ENCODE results near the gene VRK3. TPM values are rescaled to one million over a fixed set of nuclear protein-coding genes. Genes with fewer than 3 reads are reported as not detected.
A peak's percentile ranks its signal among the peaks of the same experiment; 100 is the strongest.

VRK3 gene
- total RNA-seq, 1 donor from 2014 or later: 27.6 TPM

GRCh38 chr19:49999371-50000010 is 25.7 kb downstream of the VRK3 start:
- Histone ChIP-seq H3K4me3 (no peak overlapping the region), H3K9me3 (no peaks in the 10 kb centered on the region), H3K36me3 (peaks cover 61 to 69% of the 10 kb centered on the region in 2 donors), H3K27me3 (no peaks in the 10 kb centered on the region), H3K4me1 (peaks cover 20 to 21% of the 10 kb centered on the region in 2 donors), H3K27ac (no peak overlapping the region)
- TF ChIP-seq CTCF (IDR thresholded peaks at IDR 0.05): no peak
- DNase-seq (ENCODE audit: low spot score in 2 of 2): no peak
- intact Hi-C loops (cut with DNase I): no loop called here

GRCh38 chr19:49997709-49998108 is 27.5 kb downstream of the VRK3 start:
- H3K27ac ChIP-seq: no peak overlapping the region
- no peak overlapping the region for H3K4me3 ChIP-seq
- no peak for DNase-seq (ENCODE audit: low spot score in 2 of 2)
- no peaks in the 10 kb centered on the region for H3K27me3 ChIP-seq
- H3K9me3 ChIP-seq: no peaks in the 10 kb centered on the region
- intact Hi-C loops (cut with DNase I): no loop called here
- TF ChIP-seq CTCF (IDR thresholded peaks at IDR 0.05): no peak
- H3K4me1 ChIP-seq: peaks cover 7 to 8% of the 10 kb centered on the region in 2 donors
- H3K36me3 ChIP-seq: peaks cover 77 to 82% of the 10 kb centered on the region in 2 donors

- intact Hi-C loops (cut with DNase I): loop anchor here (5.0 kb wide), 1 partner anchor 39 kb away; the partner anchor contains the start of genes VRK3 and ZNF473
- H3K36me3 ChIP-seq: peaks cover 59 to 87% of the 10 kb centered on the region in 2 donors
- H3K9me3 ChIP-seq: no peaks in the 10 kb centered on the region
Measured at GRCh38 chr19:49988433-49988832, 36.7 kb downstream of the VRK3 start.

GRCh38 chr19:49988007-49988406 is 37.2 kb downstream of the VRK3 start:
- Histone ChIP-seq H3K4me3 (no peak overlapping the region), H3K27ac (no peak overlapping the region), H3K4me1 (no peaks in the 10 kb centered on the region), H3K27me3 (no peaks in the 10 kb centered on the region), H3K9me3 (no peaks in the 10 kb centered on the region), H3K36me3 (peaks cover 57 to 83% of the 10 kb centered on the region in 2 donors)
- intact Hi-C loops (cut with DNase I): loop anchor here (5.0 kb wide), 1 partner anchor 39 kb away; the partner anchor contains the start of genes VRK3 and ZNF473
- no peak for TF ChIP-seq CTCF (IDR thresholded peaks at IDR 0.05)
- DNase-seq (ENCODE audit: low spot score in 2 of 2): no peak

More at GRCh38 chr19:49988433-49988832, 36.7 kb downstream of the VRK3 start:
- Histone ChIP-seq H3K27ac (no peak overlapping the region), H3K4me1 (no peaks in the 10 kb centered on the region), H3K27me3 (no peaks in the 10 kb centered on the region), H3K4me3 (no peak overlapping the region)
- DNase-seq (ENCODE audit: low spot score in 2 of 2): no peak
- TF ChIP-seq CTCF (IDR thresholded peaks at IDR 0.05): no peak

GRCh38 chr19:49987159-49987698 is 37.9 kb downstream of the VRK3 start:
- Histone ChIP-seq H3K36me3 (peaks cover 49 to 76% of the 10 kb centered on the region in 2 donors), H3K4me3 (no peak overlapping the region), H3K4me1 (no peaks in the 10 kb centered on the region), H3K9me3 (no peaks in the 10 kb centered on the region), H3K27me3 (no peaks in the 10 kb centered on the region), H3K27ac (no peak overlapping the region)
- peak in 1 of 3 experiments; percentile 21 for TF ChIP-seq CTCF (IDR thresholded peaks at IDR 0.05)
- DNase-seq (ENCODE audit: low spot score in 2 of 2): peak; percentile 24 to 90
- intact Hi-C loops (cut with DNase I): loop anchor here (2.0 to 5.0 kb wide), 2 partner anchors 18 to 40 kb away; partner anchors contain the start of genes VRK3 and ZNF473
